Lower leg skin (tissue), 3 donors: ENCODE data around the gene SNX25.
"Not testable (repeated sequence)": the region's sequence is repeated elsewhere in the genome, so short reads cannot be mapped to it uniquely, and the experiment has no call there.

Experiments
- POLR2A ChIP-seq, 2 donors: fragments of 450-650 bp; IDR thresholded peaks; one replicate each; pipeline ENCODE4 v1.6.1; 2016 to 2017; ENCODE audit warnings: antibody characterized with exemption in 2 of 2, mild to moderate bottlenecking in 1 of 2, moderate library complexity in 1 of 2
- TF ChIP-seq, protein P1 (sequence below), 3 donors: fragments of 450-650 bp; IDR thresholded peaks; one replicate each; pipeline ENCODE4 v1.5.1; 2016; ENCODE audit warnings: antibody characterized with exemption in 3 of 3, mild to moderate bottlenecking in 3 of 3, moderate library complexity in 2 of 3

DNA sequence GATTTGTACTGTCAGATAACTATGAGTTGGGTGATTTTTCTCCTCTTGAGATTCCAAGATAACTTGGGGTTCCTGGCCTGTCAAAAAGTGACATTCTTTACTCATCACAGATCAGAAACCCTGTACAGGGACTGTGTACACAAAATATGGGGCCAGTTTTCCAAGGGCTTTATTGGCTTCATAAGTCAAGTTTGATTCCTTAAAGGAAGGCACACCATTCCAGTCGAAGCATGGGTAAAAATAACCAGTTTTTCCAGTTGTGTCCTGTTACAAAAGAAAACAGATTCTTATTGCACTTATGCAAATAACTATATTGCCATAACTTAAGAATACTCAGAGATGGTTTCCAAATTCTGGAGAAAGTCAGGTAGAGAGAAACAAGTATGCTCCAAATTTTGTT is 116.3 kb downstream of the SNX25 start:
- TF ChIP-seq, protein P1, sequence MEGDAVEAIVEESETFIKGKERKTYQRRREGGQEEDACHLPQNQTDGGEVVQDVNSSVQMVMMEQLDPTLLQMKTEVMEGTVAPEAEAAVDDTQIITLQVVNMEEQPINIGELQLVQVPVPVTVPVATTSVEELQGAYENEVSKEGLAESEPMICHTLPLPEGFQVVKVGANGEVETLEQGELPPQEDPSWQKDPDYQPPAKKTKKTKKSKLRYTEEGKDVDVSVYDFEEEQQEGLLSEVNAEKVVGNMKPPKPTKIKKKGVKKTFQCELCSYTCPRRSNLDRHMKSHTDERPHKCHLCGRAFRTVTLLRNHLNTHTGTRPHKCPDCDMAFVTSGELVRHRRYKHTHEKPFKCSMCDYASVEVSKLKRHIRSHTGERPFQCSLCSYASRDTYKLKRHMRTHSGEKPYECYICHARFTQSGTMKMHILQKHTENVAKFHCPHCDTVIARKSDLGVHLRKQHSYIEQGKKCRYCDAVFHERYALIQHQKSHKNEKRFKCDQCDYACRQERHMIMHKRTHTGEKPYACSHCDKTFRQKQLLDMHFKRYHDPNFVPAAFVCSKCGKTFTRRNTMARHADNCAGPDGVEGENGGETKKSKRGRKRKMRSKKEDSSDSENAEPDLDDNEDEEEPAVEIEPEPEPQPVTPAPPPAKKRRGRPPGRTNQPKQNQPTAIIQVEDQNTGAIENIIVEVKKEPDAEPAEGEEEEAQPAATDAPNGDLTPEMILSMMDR (IDR thresholded peaks at IDR 0.05) = not testable (repeated sequence)
- TF ChIP-seq POLR2A (IDR thresholded peaks at IDR 0.05) = not testable (repeated sequence)
